HepG2 (cell line): Measurements from ENCODE around the gene EYA2. TPM values are rescaled to one million over a fixed set of nuclear protein-coding genes. Genes with fewer than 3 reads are reported as not detected.

Experiments used
- ATAC-seq: fragments of 200-7000 bp; cut with Tn5 transposase; 3 replicates; pipeline ENCODE4 v1.9.1; 2020; ENCODE audit warnings: mild to moderate bottlenecking, moderate library complexity
- BruUV-seq: library from RNA; stranded (reverse); fragments of 400-500 nt; replicated peaks from 2 replicates; lab custom pipeline; 2021; lab: Mats Ljungman, UMichigan
- CTCF ChIA-PET: fragments of 300-600 bp; formaldehyde crosslinking; extraction: SDS; loops from one replicate; lab custom pipeline; 2021; ENCODE audit warnings: low total read pairs, inconsistent platforms, low intra/inter-chr PET ratio; lab: Yijun Ruan, JAX
- POLR2A ChIA-PET: fragments of 350-600 bp; sonication (Branson Sonifier 250); formaldehyde crosslinking; loops from one replicate; lab custom pipeline; 2020; ENCODE audit warnings: antibody characterized with exemption, inconsistent platforms; lab: Yijun Ruan, JAX
- DNase-seq: peaks from one replicate; pipeline ENCODE4 v3.0.0-alpha.2; 2015; ENCODE audit warnings: low spot score
- FAIRE-seq: peaks from 3 replicates; lab custom pipeline; 2011; peaks lifted over from hg19 to GRCh38; lab: Jason Lieb, UNC
- H2AFZ ChIP-seq: one replicate; pipeline ENCODE4 v1.6.1; 2011; ENCODE audit warnings: low read length, inconsistent platforms
- H3K27ac ChIP-seq: fragments of 300-600 bp; 3 replicates; pipeline ENCODE4 v1.8.0; 2011; ENCODE audit warnings: mixed run types, mild to moderate bottlenecking, mixed read lengths, low read length, inconsistent platforms; ENCODE audit not compliant: insufficient read depth; ENCODE audit errors: extremely low read length
- H3K27me3 ChIP-seq, 2 experiments: fragments of 200-600 bp in 1 of 2; 2 replicates in 1 of 2; 3 replicates in 1 of 2; pipeline versions ENCODE4 v1.6.0 to v1.8.0; 2011; ENCODE audit warnings: low read length in 2 of 2, mild to moderate bottlenecking in 2 of 2, moderate library complexity in 2 of 2, inconsistent platforms in 1 of 2; ENCODE audit not compliant: insufficient read depth in 2 of 2, control insufficient read depth in 1 of 2
- H3K36me3 ChIP-seq, 2 experiments: fragments of 200-600 bp in 1 of 2; replicated peaks in 1 of 2; 2 replicates in 1 of 2; 3 replicates in 1 of 2; pipeline versions ENCODE4 v1.5.1 to v1.8.0; 2011; ENCODE audit warnings: low read length in 2 of 2, inconsistent platforms in 1 of 2; ENCODE audit not compliant: insufficient read depth in 2 of 2, control insufficient read depth in 1 of 2
- H3K4me1 ChIP-seq: 2 replicates; pipeline ENCODE4 v1.5.1; 2012; ENCODE audit warnings: low read length, inconsistent platforms; ENCODE audit not compliant: insufficient read depth
- H3K4me2 ChIP-seq: 2 replicates; pipeline ENCODE4 v1.6.0; 2011; ENCODE audit warnings: low read depth, low read length, inconsistent platforms
- H3K4me3 ChIP-seq, 3 experiments: fragments of 200-600 bp in 1 of 3; sonication (generic), shearing (Covaris generic) in 1 of 3; replicated peaks in 1 of 3; 2 replicates each; pipeline ENCODE4 v1.5.1; 2011 to 2016; ENCODE audit warnings: low read length in 3 of 3, inconsistent platforms in 2 of 3, low read depth in 2 of 3, mild to moderate bottlenecking in 2 of 3, control low read depth in 1 of 3, mixed read lengths in 1 of 3; ENCODE audit not compliant: insufficient read depth in 1 of 3
- H3K79me2 ChIP-seq: one replicate; pipeline ENCODE4 v1.6.1; 2011; ENCODE audit warnings: low read length, inconsistent platforms; ENCODE audit not compliant: insufficient read depth
- H3K9ac ChIP-seq: 2 replicates; pipeline ENCODE4 v1.6.0; 2011; ENCODE audit warnings: mild to moderate bottlenecking, low read depth, low read length, inconsistent platforms; ENCODE audit not compliant: insufficient read depth
- H3K9me3 ChIP-seq: 2 replicates; pipeline ENCODE4 v1.5.1; 2012; ENCODE audit warnings: mild to moderate bottlenecking, low read length
- H4K20me1 ChIP-seq: 2 replicates; pipeline ENCODE4 v1.6.0; 2011; ENCODE audit warnings: inconsistent platforms, mild to moderate bottlenecking, low read length, moderate library complexity; ENCODE audit not compliant: insufficient read depth
- DMTF1 ChIP-seq: sonication (generic); formaldehyde crosslinking; IDR thresholded peaks from 2 replicates; pipeline ENCODE4 v1.4.0; 2020; ENCODE audit warnings: mild to moderate bottlenecking, missing genetic modification reagents
- MAFG ChIP-seq: sonication (generic); formaldehyde crosslinking; IDR thresholded peaks from 2 replicates; pipeline ENCODE4 v1.5.1; 2020; ENCODE audit warnings: mild to moderate bottlenecking, missing genetic modification reagents
- MTF1 ChIP-seq: sonication (generic); formaldehyde crosslinking; IDR thresholded peaks from 2 replicates; pipeline ENCODE4 v1.5.0; 2020; ENCODE audit warnings: missing genetic modification reagents
- NBN ChIP-seq: fragments of 450-650 bp; conservative IDR thresholded peaks from 2 replicates; pipeline ENCODE4 v1.6.1; 2017
- RBM39 ChIP-seq: fragments of 200-400 bp; formaldehyde crosslinking; IDR thresholded peaks from one replicate; pipeline ENCODE4 v1.6.1; 2018; ENCODE audit warnings: antibody characterized with exemption, mild to moderate bottlenecking, low read depth, low read length; ENCODE audit not compliant: poor library complexity, severe bottlenecking
- REST ChIP-seq, 2 experiments: IDR thresholded peaks; 2 replicates each; pipeline ENCODE4 v1.6.1; 2011 to 2012; ENCODE audit warnings: low read length in 2 of 2, borderline replicate concordance in 1 of 2, low read depth in 1 of 2, mild to moderate bottlenecking in 1 of 2, moderate library complexity in 1 of 2
- SRSF9 ChIP-seq: fragments of 200-400 bp; formaldehyde crosslinking; IDR thresholded peaks from 2 replicates; pipeline ENCODE4 v1.6.1; 2018; ENCODE audit warnings: borderline replicate concordance, mild to moderate bottlenecking, low read depth, low read length; ENCODE audit not compliant: insufficient read depth, poor library complexity, severe bottlenecking
- TEAD3 ChIP-seq: optimal IDR thresholded peaks from 2 replicates; pipeline ENCODE3; 2016; ENCODE audit warnings: borderline replicate concordance
- ZNF33A ChIP-seq: sonication (generic); formaldehyde crosslinking; IDR thresholded peaks from 2 replicates; pipeline ENCODE4 v1.5.1; 2020; ENCODE audit warnings: missing genetic modification reagents, mild to moderate bottlenecking, moderate library complexity, borderline replicate concordance
- ZNF446 ChIP-seq: sonication (generic); formaldehyde crosslinking; IDR thresholded peaks from 2 replicates; pipeline ENCODE4 v1.5.0; 2020; ENCODE audit warnings: mild to moderate bottlenecking, missing genetic modification reagents
- ZNF674 ChIP-seq: sonication (generic); formaldehyde crosslinking; IDR thresholded peaks from 2 replicates; pipeline ENCODE4 v1.5.0; 2020; ENCODE audit warnings: low read depth, mild to moderate bottlenecking, missing genetic modification reagents
- whole genome bisulfite sequencing: methylation state at CpG from one replicate; pipeline ENCODE4 v1.1.6; 2017; ENCODE audit warnings: low lambda C conversion rate; 5-methylcytosine and 5-hydroxymethylcytosine counted together
- in situ Hi-C: cut with HindIII; loops from 2 replicates; pipeline ENCODE4 v1.10.0; 2017; ENCODE audit warnings: low pct_unique_long_range_greater_than_20kb; ENCODE audit not compliant: extremely low pct_ligation_motif_present
- intact Hi-C: fragments of 100-400 bp; cut with micrococcal nuclease; formaldehyde crosslinking; loops from one replicate; pipeline ENCODE4 v1.10.0; 2022; ENCODE audit not compliant: unreplicated experiment
- polyA plus RNA-seq, 8 experiments: library from polyadenylated mRNA; depleted of rRNA in 3 of 8; stranded (reverse) in 7 of 8; unstranded in 1 of 8; fragments of >200 nt; fragmentation: Illumina TruSeq in 4 of 8; extraction: Trizol in 4 of 8; gene quantifications; 2 replicates each; pipeline versions ENCODE4 v1.2.1 to v1.2.3, GENCODE V29; 2011 to 2016; ENCODE audit warnings: low read depth in 4 of 8, missing spikeins in 1 of 8, mixed read lengths in 1 of 8; ENCODE audit not compliant: insufficient read depth in 1 of 8
- total RNA-seq, 5 experiments: library from RNA; depleted of rRNA; stranded (reverse); fragments of >200 nt; fragmentation: Illumina TruSeq; extraction: Trizol; gene quantifications; 2 replicates each; pipeline ENCODE4 v1.2.3, GENCODE V29; 2016; ENCODE audit warnings: low read depth in 1 of 5
- TF ChIP-seq, protein P1 (sequence below): sonication (generic); formaldehyde crosslinking; IDR thresholded peaks from 2 replicates; pipeline ENCODE4 v1.8.0; 2022; ENCODE audit warnings: mild to moderate bottlenecking, missing genetic modification reagents, moderate library complexity
- TF ChIP-seq, protein P2 (sequence below): IDR thresholded peaks from 2 replicates; pipeline ENCODE4 v1.6.1; 2012; ENCODE audit warnings: low read length, improper control_type of control experiment

The EYA2 gene
- total and polyA plus RNA-seq, 2 of the 13 experiments (the other 11 are each of a cell fraction or from before 2014, with no cell fraction given): not detected

GRCh38 chr20:46851746-46852145 lies 42.9 kb upstream of the EYA2 start (continued):
- TF ChIP-seq TEAD3 (CRISPR knock-in tag): no peak
- no peak for TF ChIP-seq NBN
- no peak for TF ChIP-seq RBM39

DNA sequence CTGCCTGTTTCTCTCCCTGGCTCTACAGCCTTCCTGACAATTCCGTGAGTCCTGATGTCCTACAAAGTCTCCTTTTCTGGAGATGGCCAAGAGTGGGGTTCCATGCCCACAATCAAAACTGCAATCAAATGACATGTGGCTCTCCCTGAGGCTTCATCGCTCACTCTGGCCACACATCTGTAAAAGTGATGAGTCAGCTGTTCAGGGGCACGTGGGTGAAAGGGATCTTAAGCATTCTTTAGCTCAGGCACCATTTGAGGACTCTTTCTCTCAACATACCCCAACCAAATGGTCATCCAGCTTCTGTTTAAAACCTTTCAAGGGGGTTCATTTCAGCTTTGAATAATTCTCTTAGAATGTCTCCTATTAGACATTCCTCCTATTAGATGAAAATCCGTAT lies 42.3 kb upstream of the EYA2 start:
- Histone ChIP-seq H4K20me1 (no peaks in the 10 kb centered on the region), H3K9me3 (no peaks in the 10 kb centered on the region), H3K36me3 (no peaks in the 10 kb centered on the region), H3K79me2 (no peaks in the 10 kb centered on the region), H3K27ac (no peak overlapping the region), H2AFZ (no peak overlapping the region), H3K4me1 (no peaks in the 10 kb centered on the region), H3K4me2 (no peak overlapping the region), H3K4me3 (no peak overlapping the region), H3K27me3 (peaks cover 2 to 42% of the 10 kb centered on the region in 2 experiments; a peak in 4 of 5 replicates), H3K9ac (no peak overlapping the region)
- in situ Hi-C loops (no loop called here), intact Hi-C loops (no loop called here)
- FAIRE-seq (no peak), ATAC-seq (no peak), DNase-seq (no peak)
- WGBS: 3% methylated on average over 4 of the region's 4 CpGs
- BruUV-seq: no TSS peak
- POLR2A ChIA-PET: no interaction called here
- CTCF ChIA-PET: no interaction called here
- TF ChIP-seq ZNF446 (CRISPR knock-in tag) (no peak), MTF1 (CRISPR knock-in tag) (no peak), MAFG (CRISPR knock-in tag) (peak; percentile 76), REST (IDR thresholded peaks at IDR 0.05; ENCODE audit: borderline replicate concordance in 1 of 2, low read depth in 1 of 2, low read length in 2 of 2) (no peak), ZNF33A (no peak), SRSF9 (no peak), DMTF1 (no peak), ZNF674 (CRISPR knock-in tag) (no peak)
- TF ChIP-seq, protein P1, sequence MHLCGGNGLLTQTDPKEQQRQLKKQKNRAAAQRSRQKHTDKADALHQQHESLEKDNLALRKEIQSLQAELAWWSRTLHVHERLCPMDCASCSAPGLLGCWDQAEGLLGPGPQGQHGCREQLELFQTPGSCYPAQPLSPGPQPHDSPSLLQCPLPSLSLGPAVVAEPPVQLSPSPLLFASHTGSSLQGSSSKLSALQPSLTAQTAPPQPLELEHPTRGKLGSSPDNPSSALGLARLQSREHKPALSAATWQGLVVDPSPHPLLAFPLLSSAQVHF: no peak
- TF ChIP-seq, protein P2, sequence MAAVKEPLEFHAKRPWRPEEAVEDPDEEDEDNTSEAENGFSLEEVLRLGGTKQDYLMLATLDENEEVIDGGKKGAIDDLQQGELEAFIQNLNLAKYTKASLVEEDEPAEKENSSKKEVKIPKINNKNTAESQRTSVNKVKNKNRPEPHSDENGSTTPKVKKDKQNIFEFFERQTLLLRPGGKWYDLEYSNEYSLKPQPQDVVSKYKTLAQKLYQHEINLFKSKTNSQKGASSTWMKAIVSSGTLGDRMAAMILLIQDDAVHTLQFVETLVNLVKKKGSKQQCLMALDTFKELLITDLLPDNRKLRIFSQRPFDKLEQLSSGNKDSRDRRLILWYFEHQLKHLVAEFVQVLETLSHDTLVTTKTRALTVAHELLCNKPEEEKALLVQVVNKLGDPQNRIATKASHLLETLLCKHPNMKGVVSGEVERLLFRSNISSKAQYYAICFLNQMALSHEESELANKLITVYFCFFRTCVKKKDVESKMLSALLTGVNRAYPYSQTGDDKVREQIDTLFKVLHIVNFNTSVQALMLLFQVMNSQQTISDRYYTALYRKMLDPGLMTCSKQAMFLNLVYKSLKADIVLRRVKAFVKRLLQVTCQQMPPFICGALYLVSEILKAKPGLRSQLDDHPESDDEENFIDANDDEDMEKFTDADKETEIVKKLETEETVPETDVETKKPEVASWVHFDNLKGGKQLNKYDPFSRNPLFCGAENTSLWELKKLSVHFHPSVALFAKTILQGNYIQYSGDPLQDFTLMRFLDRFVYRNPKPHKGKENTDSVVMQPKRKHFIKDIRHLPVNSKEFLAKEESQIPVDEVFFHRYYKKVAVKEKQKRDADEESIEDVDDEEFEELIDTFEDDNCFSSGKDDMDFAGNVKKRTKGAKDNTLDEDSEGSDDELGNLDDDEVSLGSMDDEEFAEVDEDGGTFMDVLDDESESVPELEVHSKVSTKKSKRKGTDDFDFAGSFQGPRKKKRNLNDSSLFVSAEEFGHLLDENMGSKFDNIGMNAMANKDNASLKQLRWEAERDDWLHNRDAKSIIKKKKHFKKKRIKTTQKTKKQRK: no peak
